Measurements from ENCODE around the gene MYO1F. TPM values are rescaled to one million over a fixed set of nuclear protein-coding genes. Genes with fewer than 3 reads are reported as not detected.

The MYO1F gene
- total RNA-seq, 4 donors from 2014 or later: 20.3 to 61.5 (median 21.7) TPM

- peaks cover 0 to 42% (median 10%) of the 10 kb centered on the region in 4 donors for H3K4me1 ChIP-seq
- peaks cover 0 to 9% (median 0%) of the 10 kb centered on the region in 4 donors for H3K9me3 ChIP-seq
- DNase-seq (ENCODE audit: low spot score in 2 of 2): peak in 1 of 2 donors; percentile 35
- peak overlapping the region; percentile 50 to 77 (median 59) for H3K4me3 ChIP-seq
- TF ChIP-seq POLR2A (IDR thresholded peaks at IDR 0.05): no peak
- peak in 4 of 5 experiments; percentile 10 to 27 (median 19) for TF ChIP-seq CTCF (IDR thresholded peaks at IDR 0.05)
- peak in 1 of 2 donors; percentile 11 for TF ChIP-seq EP300 (IDR thresholded peaks at IDR 0.05)
- H3K27me3 ChIP-seq: no peaks in the 10 kb centered on the region
- H3K27ac ChIP-seq: peak overlapping the region; percentile 21 to 84 (median 68)
- WGBS, 2 donors: 1 to 6% methylated on average over 18 to 40 of the region's 47 CpGs
- peaks cover 0 to 18% (median 0%) of the 10 kb centered on the region in 3 donors for H3K36me3 ChIP-seq
Observed at GRCh38 chr19:8609279-8610040, 32.2 kb upstream of the MYO1F start.

- DNase-seq (ENCODE audit: low spot score in 2 of 2): no peak
- TF ChIP-seq EP300 (IDR thresholded peaks at IDR 0.05) (no peak), POLR2A (IDR thresholded peaks at IDR 0.05) (no peak), CTCF (IDR thresholded peaks at IDR 0.05) (no peak)
- Histone ChIP-seq H3K27me3 (no peaks in the 10 kb centered on the region), H3K4me1 (peaks cover 0 to 42% (median 10%) of the 10 kb centered on the region in 4 donors), H3K9me3 (peaks cover 0 to 9% (median 0%) of the 10 kb centered on the region in 4 donors), H3K27ac (peak overlapping the region in 3 of 4 donors; percentile 55 to 84 (median 82)), H3K36me3 (peaks cover 0 to 22% (median 0%) of the 10 kb centered on the region in 3 donors), H3K4me3 (peak overlapping the region; percentile 50 to 77 (median 59))
- 30 to 38% methylated on average over 5 of the region's 5 CpGs for WGBS, 2 donors
Observed at GRCh38 chr19:8608941-8609278, 31.7 kb upstream of the MYO1F start.

GRCh38 chr19:8607386-8607785 lies 30.1 kb upstream of the MYO1F start:
- Histone ChIP-seq H3K4me3 (no peak overlapping the region), H3K27me3 (no peaks in the 10 kb centered on the region), H3K9me3 (peaks cover 0 to 9% (median 0%) of the 10 kb centered on the region in 4 donors), H3K27ac (no peak overlapping the region), H3K4me1 (peaks cover 0 to 42% (median 10%) of the 10 kb centered on the region in 4 donors), H3K36me3 (peaks cover 0 to 37% (median 0%) of the 10 kb centered on the region in 3 donors)
- TF ChIP-seq CTCF (IDR thresholded peaks at IDR 0.05) (no peak), POLR2A (IDR thresholded peaks at IDR 0.05) (no peak), EP300 (IDR thresholded peaks at IDR 0.05) (no peak)
- no peak for DNase-seq (ENCODE audit: low spot score in 2 of 2)
- WGBS, 2 donors: 55 to 57% methylated on average over 4 of the region's 4 CpGs

GRCh38 chr19:8605514-8605913 lies 28.3 kb upstream of the MYO1F start:
- DNase-seq (ENCODE audit: low spot score in 2 of 2): no peak

More at GRCh38 chr19:8605514-8605913, 28.3 kb upstream of the MYO1F start:
- H3K36me3 ChIP-seq: peaks cover 0 to 56% (median 0%) of the 10 kb centered on the region in 3 donors
- peaks cover 0 to 9% (median 0%) of the 10 kb centered on the region in 4 donors for H3K9me3 ChIP-seq
- peaks cover 0 to 31% (median 10%) of the 10 kb centered on the region in 4 donors for H3K4me1 ChIP-seq
- H3K4me3 ChIP-seq: no peak overlapping the region
- no peaks in the 10 kb centered on the region for H3K27me3 ChIP-seq
- no peak for TF ChIP-seq POLR2A (IDR thresholded peaks at IDR 0.05)
- no peak for TF ChIP-seq CTCF (IDR thresholded peaks at IDR 0.05)
- TF ChIP-seq EP300 (IDR thresholded peaks at IDR 0.05): no peak
- no peak overlapping the region for H3K27ac ChIP-seq
- WGBS, 2 donors: 96% methylated on average over 17 of the region's 17 CpGs

Data from tibial nerve (tissue), 4 donors.